PC-3 (cell line): Measurements from ENCODE around the gene CLIP3. TPM values are rescaled to one million over a fixed set of nuclear protein-coding genes. Genes with fewer than 3 reads are reported as not detected.
A peak's percentile ranks its signal among the peaks of the same experiment; 100 is the strongest.

ENCODE experiments used
- ATAC-seq: fragments of 200-7000 bp; cut with Tn5 transposase; 2 replicates; pipeline ENCODE4 v1.9.1; 2020; ENCODE audit warnings: mild to moderate bottlenecking, moderate library complexity
- BruUV-seq: library from RNA; stranded (reverse); fragments of 400-500 nt; replicated peaks from 2 replicates; lab custom pipeline; 2021; lab: Mats Ljungman, UMichigan
- CTCF ChIA-PET: fragments of 300-600 bp; sonication (Branson Sonifier 250); formaldehyde crosslinking; loops from one replicate; lab custom pipeline; 2022; ENCODE audit warnings: antibody characterized with exemption; lab: Charles Lee
- POLR2A ChIA-PET: fragments of 300-600 bp; sonication (Branson Sonifier 250); formaldehyde crosslinking; loops from one replicate; lab custom pipeline; 2022; ENCODE audit warnings: antibody characterized with exemption; ENCODE audit not compliant: unreplicated experiment; lab: Charles Lee
- DNase-seq: peaks from one replicate; pipeline ENCODE4 v3.0.0-alpha.2; 2015
- H2AFZ ChIP-seq: fragments of 300-600 bp; sonication (generic); 2 replicates; pipeline ENCODE4 v1.6.0; 2016; ENCODE audit warnings: antibody characterized with exemption, low read length
- H3F3A ChIP-seq: fragments of 300-600 bp; sonication (generic); one replicate; pipeline ENCODE4 v1.6.0; 2017; ENCODE audit warnings: antibody characterized with exemption, low read length, control low read depth, mild to moderate bottlenecking; ENCODE audit not compliant: unreplicated experiment
- H3K27ac ChIP-seq: fragments of 300-600 bp; sonication (generic); 2 replicates; pipeline ENCODE4 v1.5.1; 2016; ENCODE audit warnings: mild to moderate bottlenecking, low read length
- H3K27me3 ChIP-seq: fragments of 300-600 bp; sonication (generic); 2 replicates; pipeline ENCODE4 v1.6.1; 2016; ENCODE audit warnings: low read length, mixed read lengths
- H3K36me3 ChIP-seq: fragments of 300-600 bp; sonication (generic); 2 replicates; pipeline ENCODE4 v1.6.1; 2016; ENCODE audit warnings: low read depth, mixed run types, low read length, mixed read lengths
- H3K4me1 ChIP-seq: fragments of 300-600 bp; sonication (generic); 2 replicates; pipeline ENCODE4 v1.5.1; 2016; ENCODE audit warnings: low read length; ENCODE audit not compliant: insufficient read depth
- H3K4me2 ChIP-seq: fragments of 300-600 bp; sonication (generic); 2 replicates; pipeline ENCODE4 v1.6.0; 2016; ENCODE audit warnings: low read length
- H3K4me3 ChIP-seq: fragments of 300-600 bp; sonication (generic); 2 replicates; pipeline ENCODE4 v1.5.1; 2016; ENCODE audit warnings: mild to moderate bottlenecking, low read length, mixed read lengths
- H3K79me2 ChIP-seq: fragments of 300-600 bp; sonication (generic); 2 replicates; pipeline ENCODE4 v1.6.1; 2017; ENCODE audit warnings: low read length, mixed read lengths
- H3K9ac ChIP-seq: fragments of 300-600 bp; sonication (generic); 2 replicates; pipeline ENCODE4 v1.6.0; 2016; ENCODE audit warnings: mild to moderate bottlenecking, low read length
- H3K9me2 ChIP-seq: fragments of 300-600 bp; sonication (generic); replicated peaks from 2 replicates; pipeline ENCODE4 v1.6.1; 2016; ENCODE audit warnings: mixed run types, low read length, mixed read lengths
- H3K9me3 ChIP-seq: fragments of 300-600 bp; sonication (generic); 2 replicates; pipeline ENCODE4 v1.6.1; 2016; ENCODE audit warnings: low read length, mixed read lengths
- H4K20me1 ChIP-seq: fragments of 300-600 bp; sonication (generic); 2 replicates; pipeline ENCODE4 v1.6.1; 2016; ENCODE audit warnings: low read length, mixed read lengths
- EZH2 ChIP-seq: fragments of 300-600 bp; sonication (generic); IDR thresholded peaks from one replicate; pipeline ENCODE4 v1.6.1; 2017; ENCODE audit warnings: antibody characterized with exemption, mild to moderate bottlenecking, low read length; ENCODE audit not compliant: unreplicated experiment
- EZH2phosphoT487 ChIP-seq: fragments of 300-600 bp; sonication (generic); IDR thresholded peaks from 2 replicates; pipeline ENCODE4 v1.6.1; 2018; ENCODE audit warnings: mild to moderate bottlenecking, antibody characterized with exemption, low read length, borderline replicate concordance
- intact Hi-C: fragments of 100-400 bp; cut with micrococcal nuclease; formaldehyde crosslinking; loops from 2 replicates; pipeline ENCODE4 v1.9.0; 2023
- total RNA-seq: library from RNA; depleted of rRNA; stranded (reverse); fragments of >200 nt; gene quantifications from 2 replicates; pipeline ENCODE4 v1.2.3, GENCODE V29; 2014
- TF ChIP-seq, protein P1 (sequence below): fragments of 300-600 bp; sonication (generic); conservative IDR thresholded peaks from 2 replicates; pipeline ENCODE4 v1.5.1; 2017; ENCODE audit warnings: antibody characterized with exemption, low read depth, mild to moderate bottlenecking, low read length

CLIP3 gene
- total RNA-seq, 1 experiment from 2014 or later = 0.07 TPM

DNA sequence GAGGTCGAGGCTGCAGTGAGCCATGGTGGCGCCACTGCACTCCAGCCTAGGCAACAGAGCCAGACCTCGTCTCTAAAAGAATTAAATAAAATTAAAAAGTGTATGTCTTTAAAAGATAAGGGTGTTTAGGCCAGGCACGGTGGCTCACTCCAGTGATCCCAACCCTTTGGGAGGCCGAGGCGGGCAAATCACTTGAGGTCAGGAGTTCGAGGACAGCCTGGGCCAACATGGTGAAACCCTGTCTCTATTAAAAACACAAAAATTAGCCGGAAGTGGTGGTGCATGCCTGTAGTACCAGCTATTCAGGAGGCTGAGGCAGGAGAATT lies 45.1 kb downstream of the CLIP3 start:
- Histone ChIP-seq H3K27ac (no peak overlapping the region), H2AFZ (no peak overlapping the region), H3K36me3 (no peaks in the 10 kb centered on the region), H4K20me1 (no peaks in the 10 kb centered on the region), H3K4me2 (no peak overlapping the region; the same call in 1 of the 2 replicates), H3K9ac (no peak overlapping the region), H3K4me1 (no peaks in the 10 kb centered on the region), H3K27me3 (no peaks in the 10 kb centered on the region), H3F3A (no peaks in the 10 kb centered on the region), H3K4me3 (no peak overlapping the region), H3K79me2 (no peaks in the 10 kb centered on the region), H3K9me3 (no peaks in the 10 kb centered on the region), H3K9me2 (no peaks in the 10 kb centered on the region)
- TF ChIP-seq, protein P1, sequence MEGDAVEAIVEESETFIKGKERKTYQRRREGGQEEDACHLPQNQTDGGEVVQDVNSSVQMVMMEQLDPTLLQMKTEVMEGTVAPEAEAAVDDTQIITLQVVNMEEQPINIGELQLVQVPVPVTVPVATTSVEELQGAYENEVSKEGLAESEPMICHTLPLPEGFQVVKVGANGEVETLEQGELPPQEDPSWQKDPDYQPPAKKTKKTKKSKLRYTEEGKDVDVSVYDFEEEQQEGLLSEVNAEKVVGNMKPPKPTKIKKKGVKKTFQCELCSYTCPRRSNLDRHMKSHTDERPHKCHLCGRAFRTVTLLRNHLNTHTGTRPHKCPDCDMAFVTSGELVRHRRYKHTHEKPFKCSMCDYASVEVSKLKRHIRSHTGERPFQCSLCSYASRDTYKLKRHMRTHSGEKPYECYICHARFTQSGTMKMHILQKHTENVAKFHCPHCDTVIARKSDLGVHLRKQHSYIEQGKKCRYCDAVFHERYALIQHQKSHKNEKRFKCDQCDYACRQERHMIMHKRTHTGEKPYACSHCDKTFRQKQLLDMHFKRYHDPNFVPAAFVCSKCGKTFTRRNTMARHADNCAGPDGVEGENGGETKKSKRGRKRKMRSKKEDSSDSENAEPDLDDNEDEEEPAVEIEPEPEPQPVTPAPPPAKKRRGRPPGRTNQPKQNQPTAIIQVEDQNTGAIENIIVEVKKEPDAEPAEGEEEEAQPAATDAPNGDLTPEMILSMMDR = no peak
- TF ChIP-seq EZH2 (no peak), EZH2phosphoT487 (no peak)
- DNase-seq (no peak), ATAC-seq (no peak)
- ChIA-PET POLR2A (no interaction called here), CTCF (no interaction called here)
- BruUV-seq = no TSS peak
- intact Hi-C loops = no loop called here

GRCh38 chr19:35986664-35987570 lies 45.8 kb downstream of the CLIP3 start:
- POLR2A ChIA-PET = no interaction called here
- Histone ChIP-seq H4K20me1 (no peaks in the 10 kb centered on the region), H3K9me2 (no peaks in the 10 kb centered on the region), H3K4me1 (no peaks in the 10 kb centered on the region), H3K4me2 (peak overlapping the region; percentile 28; the same call in 1 of the 2 replicates), H3K4me3 (no peak overlapping the region), H3K36me3 (no peaks in the 10 kb centered on the region), H3K27ac (no peak overlapping the region), H2AFZ (no peak overlapping the region), H3K27me3 (no peaks in the 10 kb centered on the region), H3F3A (no peaks in the 10 kb centered on the region), H3K9ac (no peak overlapping the region), H3K79me2 (no peaks in the 10 kb centered on the region), H3K9me3 (no peaks in the 10 kb centered on the region)
- ATAC-seq = no peak
- BruUV-seq = no TSS peak
- TF ChIP-seq, protein P1 = no peak
- TF ChIP-seq EZH2 = no peak
- TF ChIP-seq EZH2phosphoT487 = no peak
- DNase-seq = no peak
- CTCF ChIA-PET = no interaction called here
- intact Hi-C loops = no loop called here

- Histone ChIP-seq H3F3A (no peaks in the 10 kb centered on the region), H4K20me1 (no peaks in the 10 kb centered on the region), H2AFZ (no peak overlapping the region), H3K4me2 (no peak overlapping the region), H3K27ac (no peak overlapping the region), H3K9me2 (no peaks in the 10 kb centered on the region), H3K36me3 (no peaks in the 10 kb centered on the region), H3K4me3 (no peak overlapping the region), H3K9me3 (no peaks in the 10 kb centered on the region), H3K27me3 (no peaks in the 10 kb centered on the region), H3K9ac (no peak overlapping the region), H3K79me2 (no peaks in the 10 kb centered on the region), H3K4me1 (no peaks in the 10 kb centered on the region)
- ChIA-PET POLR2A (no interaction called here), CTCF (no interaction called here)
- no peak for DNase-seq
- ATAC-seq = no peak
- TF ChIP-seq, protein P1 = no peak
- no peak for TF ChIP-seq EZH2phosphoT487
- no peak for TF ChIP-seq EZH2
- no TSS peak for BruUV-seq
- intact Hi-C loops = no loop called here
Observed at GRCh38 chr19:35986111-35986510, 46.6 kb downstream of the CLIP3 start.
